Measurements from ENCODE around the gene TBCCD1. TPM values are rescaled to one million over a fixed set of nuclear protein-coding genes. Genes with fewer than 3 reads are reported as not detected.

The TBCCD1 gene
- total and polyA plus RNA-seq, 12 donors: 3.3 to 21.0 (median 9.4) TPM

GRCh38 chr3:186609247-186609868 lies 42.2 kb upstream of the TBCCD1 start:
- Histone ChIP-seq H3K9me3 (replicated peaks in 1 of 3) (no peaks in the 10 kb centered on the region), H3K36me3 (replicated peaks in 1 of 2) (no peaks in the 10 kb centered on the region), H3K4me3 (no peak overlapping the region), H3K27ac (no peak overlapping the region), H3K4me1 (replicated peaks in 1 of 2) (no peaks in the 10 kb centered on the region), H3K27me3 (no peaks in the 10 kb centered on the region)
- 80 to 89% (median 87%) methylated on average over 8 of the region's 8 CpGs for WGBS, 4 donors
- no peak for TF ChIP-seq POLR2A (IDR thresholded peaks at IDR 0.05)
- TF ChIP-seq, protein P1, sequence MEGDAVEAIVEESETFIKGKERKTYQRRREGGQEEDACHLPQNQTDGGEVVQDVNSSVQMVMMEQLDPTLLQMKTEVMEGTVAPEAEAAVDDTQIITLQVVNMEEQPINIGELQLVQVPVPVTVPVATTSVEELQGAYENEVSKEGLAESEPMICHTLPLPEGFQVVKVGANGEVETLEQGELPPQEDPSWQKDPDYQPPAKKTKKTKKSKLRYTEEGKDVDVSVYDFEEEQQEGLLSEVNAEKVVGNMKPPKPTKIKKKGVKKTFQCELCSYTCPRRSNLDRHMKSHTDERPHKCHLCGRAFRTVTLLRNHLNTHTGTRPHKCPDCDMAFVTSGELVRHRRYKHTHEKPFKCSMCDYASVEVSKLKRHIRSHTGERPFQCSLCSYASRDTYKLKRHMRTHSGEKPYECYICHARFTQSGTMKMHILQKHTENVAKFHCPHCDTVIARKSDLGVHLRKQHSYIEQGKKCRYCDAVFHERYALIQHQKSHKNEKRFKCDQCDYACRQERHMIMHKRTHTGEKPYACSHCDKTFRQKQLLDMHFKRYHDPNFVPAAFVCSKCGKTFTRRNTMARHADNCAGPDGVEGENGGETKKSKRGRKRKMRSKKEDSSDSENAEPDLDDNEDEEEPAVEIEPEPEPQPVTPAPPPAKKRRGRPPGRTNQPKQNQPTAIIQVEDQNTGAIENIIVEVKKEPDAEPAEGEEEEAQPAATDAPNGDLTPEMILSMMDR (IDR thresholded peaks at IDR 0.05): no peak
- DNase-seq: peak in 1 of 7 donors; percentile 3
- intact Hi-C loops (cut with DNase I): loop anchor here in 1 of 2 donors (10.0 kb wide), 1 partner anchor 555 kb away; no protein-coding TSS in a partner anchor

GRCh38 chr3:186608624-186609215 lies 41.6 kb upstream of the TBCCD1 start:
- Histone ChIP-seq H3K27ac (no peak overlapping the region), H3K4me1 (replicated peaks in 1 of 2) (no peaks in the 10 kb centered on the region), H3K27me3 (no peaks in the 10 kb centered on the region), H3K4me3 (no peak overlapping the region), H3K9me3 (replicated peaks in 1 of 3) (no peaks in the 10 kb centered on the region), H3K36me3 (replicated peaks in 1 of 2) (no peaks in the 10 kb centered on the region)
- intact Hi-C loops (cut with DNase I): loop anchor here in 1 of 2 donors (10.0 kb wide), 1 partner anchor 556 kb away; no protein-coding TSS in a partner anchor
- TF ChIP-seq POLR2A (IDR thresholded peaks at IDR 0.05): no peak
- TF ChIP-seq, protein P1 (IDR thresholded peaks at IDR 0.05): no peak
- no peak for DNase-seq
- 79 to 86% (median 83%) methylated on average over 2 of the region's 2 CpGs for WGBS, 4 donors

GRCh38 chr3:186605561-186606545 lies 38.7 kb upstream of the TBCCD1 start:
- H3K9me3 ChIP-seq (replicated peaks in 1 of 3): no peaks in the 10 kb centered on the region
- DNase-seq: no peak
- no peak overlapping the region for H3K4me3 ChIP-seq
- no peaks in the 10 kb centered on the region for H3K36me3 ChIP-seq (replicated peaks in 1 of 2)
- no peaks in the 10 kb centered on the region for H3K4me1 ChIP-seq (replicated peaks in 1 of 2)
- intact Hi-C loops (cut with DNase I): loop anchor here in 1 of 2 donors (10.0 kb wide), 1 partner anchor 559 kb away; no protein-coding TSS in a partner anchor
- WGBS, 4 donors: 70 to 83% (median 77%) methylated on average over 5 of the region's 5 CpGs
- no peak for TF ChIP-seq POLR2A (IDR thresholded peaks at IDR 0.05)
- TF ChIP-seq, protein P1 (IDR thresholded peaks at IDR 0.05): no peak
- no peak overlapping the region for H3K27ac ChIP-seq
- H3K27me3 ChIP-seq: no peaks in the 10 kb centered on the region

GRCh38 chr3:186605078-186605477 lies 37.9 kb upstream of the TBCCD1 start:
- no peak for DNase-seq
- no peaks in the 10 kb centered on the region for H3K36me3 ChIP-seq (replicated peaks in 1 of 2)
- H3K9me3 ChIP-seq (replicated peaks in 1 of 3): no peaks in the 10 kb centered on the region
- no peaks in the 10 kb centered on the region for H3K27me3 ChIP-seq
- no peak overlapping the region for H3K27ac ChIP-seq
- no peaks in the 10 kb centered on the region for H3K4me1 ChIP-seq (replicated peaks in 1 of 2)
- H3K4me3 ChIP-seq: no peak overlapping the region
- intact Hi-C loops (cut with DNase I): loop anchor here in 1 of 2 donors (10.0 kb wide), 1 partner anchor 560 kb away; no protein-coding TSS in a partner anchor
- no peak for TF ChIP-seq POLR2A (IDR thresholded peaks at IDR 0.05)
- TF ChIP-seq, protein P1 (IDR thresholded peaks at IDR 0.05): no peak
